ENCODE data around the gene CUL3.

DNA sequence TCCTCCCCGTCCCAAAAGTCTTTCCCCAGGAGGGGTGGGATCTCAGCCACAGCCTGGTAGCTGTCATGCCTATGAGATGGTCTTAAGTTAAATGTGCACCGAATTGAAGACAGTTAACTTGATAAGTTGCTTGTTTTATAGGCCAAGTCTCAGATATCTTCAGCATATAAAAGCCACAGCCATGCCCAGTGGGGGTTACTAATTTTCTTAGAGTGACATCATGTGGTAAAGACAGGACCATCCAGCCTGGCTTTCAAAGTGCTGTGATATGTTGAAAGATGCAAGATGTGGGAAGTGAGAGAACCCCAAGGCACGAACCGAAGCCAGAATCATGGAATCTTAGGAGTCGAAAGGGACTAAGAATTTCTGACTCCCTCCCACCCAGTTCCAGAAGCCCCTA, 141.1 kb downstream of the CUL3 start:
- TF ChIP-seq, protein P1, sequence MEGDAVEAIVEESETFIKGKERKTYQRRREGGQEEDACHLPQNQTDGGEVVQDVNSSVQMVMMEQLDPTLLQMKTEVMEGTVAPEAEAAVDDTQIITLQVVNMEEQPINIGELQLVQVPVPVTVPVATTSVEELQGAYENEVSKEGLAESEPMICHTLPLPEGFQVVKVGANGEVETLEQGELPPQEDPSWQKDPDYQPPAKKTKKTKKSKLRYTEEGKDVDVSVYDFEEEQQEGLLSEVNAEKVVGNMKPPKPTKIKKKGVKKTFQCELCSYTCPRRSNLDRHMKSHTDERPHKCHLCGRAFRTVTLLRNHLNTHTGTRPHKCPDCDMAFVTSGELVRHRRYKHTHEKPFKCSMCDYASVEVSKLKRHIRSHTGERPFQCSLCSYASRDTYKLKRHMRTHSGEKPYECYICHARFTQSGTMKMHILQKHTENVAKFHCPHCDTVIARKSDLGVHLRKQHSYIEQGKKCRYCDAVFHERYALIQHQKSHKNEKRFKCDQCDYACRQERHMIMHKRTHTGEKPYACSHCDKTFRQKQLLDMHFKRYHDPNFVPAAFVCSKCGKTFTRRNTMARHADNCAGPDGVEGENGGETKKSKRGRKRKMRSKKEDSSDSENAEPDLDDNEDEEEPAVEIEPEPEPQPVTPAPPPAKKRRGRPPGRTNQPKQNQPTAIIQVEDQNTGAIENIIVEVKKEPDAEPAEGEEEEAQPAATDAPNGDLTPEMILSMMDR (IDR thresholded peaks at IDR 0.05) = no peak
- TF ChIP-seq POLR2A (IDR thresholded peaks at IDR 0.05) (no peak), POLR2AphosphoS5 (IDR thresholded peaks at IDR 0.05) (no peak)
